EL (cell line): ENCODE measurements around the gene PACS1.

Experiments
- DNase-seq: peaks from one replicate; pipeline ENCODE4 v3.0.0-alpha.2; 2016

Gene PACS1

DNA sequence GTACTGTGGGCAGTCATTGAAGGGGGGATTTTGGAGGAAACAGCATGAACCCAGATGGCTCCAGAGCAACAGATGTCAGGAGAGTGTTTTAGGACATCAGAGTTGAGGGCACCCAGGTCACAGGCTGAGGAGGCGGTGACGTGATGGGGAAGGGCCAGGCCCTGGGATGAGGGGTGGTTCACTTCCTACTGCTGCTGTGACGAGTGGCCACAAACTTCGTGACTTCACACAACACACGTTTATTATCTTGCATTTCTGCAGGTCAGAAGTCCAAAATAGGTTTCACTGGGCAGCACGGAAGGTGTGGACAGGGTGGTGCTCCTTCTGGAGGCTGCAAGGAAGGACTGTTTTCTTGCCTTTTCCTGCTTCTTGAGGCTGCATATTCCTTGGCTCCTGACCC is 120.7 kb downstream of the PACS1 start:
- DNase-seq = no peak

DNA sequence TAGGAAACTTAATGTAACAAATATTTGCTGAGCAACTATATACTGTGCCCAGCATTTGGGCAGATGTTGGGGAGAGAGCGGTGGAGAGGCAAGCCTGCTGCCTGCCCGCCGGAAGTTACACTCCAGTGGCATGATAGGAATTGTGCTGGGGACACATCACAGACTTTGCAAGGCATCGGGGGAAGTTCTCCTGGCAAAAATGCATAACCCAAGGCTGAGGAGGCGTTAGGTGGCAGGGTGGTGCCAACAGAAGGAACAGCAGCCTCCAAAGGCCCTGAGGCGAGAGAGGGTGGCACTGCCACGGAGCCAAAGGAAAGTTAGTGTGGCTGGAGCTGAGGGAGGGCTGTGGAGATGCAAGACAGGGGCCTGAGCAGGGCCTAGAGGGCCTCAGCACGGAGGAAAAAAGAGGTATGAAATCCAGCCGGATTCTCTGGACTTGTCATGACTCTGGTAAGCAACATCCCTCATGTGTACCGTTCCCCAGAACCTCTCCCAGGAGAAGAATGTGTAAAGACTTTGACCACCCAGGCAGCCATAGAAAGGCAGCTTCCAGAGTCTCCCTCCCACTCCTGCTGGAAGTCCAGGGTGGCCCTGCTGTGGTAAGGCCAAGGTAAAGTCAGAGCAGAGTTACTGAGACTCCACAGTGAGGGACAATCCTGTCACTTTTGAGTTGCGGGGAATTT is 122.2 kb downstream of the PACS1 start:
- DNase-seq = peak; percentile 49

DNA sequence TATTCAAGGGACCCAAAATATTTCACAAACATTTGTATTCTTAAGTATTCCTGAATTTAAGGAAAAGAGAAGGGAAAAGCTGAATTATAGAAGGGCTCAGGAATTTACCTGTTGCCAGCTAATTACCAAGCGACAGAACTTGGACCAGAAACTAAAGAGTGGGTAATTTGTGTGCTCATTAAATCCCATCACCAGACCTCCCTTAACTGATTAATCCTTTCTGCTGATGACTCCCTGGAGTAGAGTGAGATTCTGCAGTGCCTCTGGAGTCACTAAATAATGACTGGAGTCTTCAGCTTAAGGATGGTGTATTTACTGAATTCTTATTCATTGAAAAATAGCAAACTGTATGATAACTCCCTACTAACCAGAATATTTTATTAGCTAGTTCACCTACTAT is 124.3 kb downstream of the PACS1 start:
- no peak for DNase-seq

DNA sequence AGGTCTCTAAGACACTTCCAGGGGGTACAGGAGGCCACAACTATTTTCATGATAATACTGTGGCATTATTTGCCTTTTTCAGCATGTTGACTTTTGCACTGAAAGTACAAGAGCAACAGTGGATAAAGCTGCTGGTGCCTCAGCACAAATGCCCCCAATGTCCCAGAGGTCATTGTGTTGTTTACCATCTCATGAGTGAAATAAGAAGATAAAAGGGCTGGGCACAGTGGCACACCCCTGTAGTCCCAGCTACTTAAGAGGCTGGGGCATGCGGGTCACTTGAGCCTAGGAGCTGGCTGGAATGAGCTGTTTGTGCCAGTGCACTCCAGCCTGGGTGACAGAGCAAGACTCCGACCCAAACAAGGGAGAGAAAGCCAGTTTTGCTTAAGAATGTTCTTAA is 125.8 kb downstream of the PACS1 start:
- DNase-seq = no peak

DNA sequence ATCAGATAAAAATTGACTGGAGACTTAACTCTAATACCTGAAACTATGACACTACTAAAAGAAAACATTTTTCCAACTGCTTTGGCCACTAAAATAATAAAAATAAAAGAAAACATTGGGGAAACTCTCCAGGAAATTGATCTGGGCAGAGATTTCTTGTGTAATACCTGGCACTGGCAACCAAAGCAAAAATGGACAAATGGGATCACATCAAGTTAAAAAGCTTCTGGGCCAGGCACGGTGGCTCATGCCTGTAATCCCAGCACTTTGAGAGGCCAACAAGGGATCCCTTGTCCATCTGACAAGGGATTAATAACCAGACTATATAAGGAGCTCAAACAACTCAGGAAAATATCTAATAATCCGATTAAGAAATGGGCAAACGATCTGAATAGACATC is 133.8 kb downstream of the PACS1 start:
- DNase-seq = no peak

DNA sequence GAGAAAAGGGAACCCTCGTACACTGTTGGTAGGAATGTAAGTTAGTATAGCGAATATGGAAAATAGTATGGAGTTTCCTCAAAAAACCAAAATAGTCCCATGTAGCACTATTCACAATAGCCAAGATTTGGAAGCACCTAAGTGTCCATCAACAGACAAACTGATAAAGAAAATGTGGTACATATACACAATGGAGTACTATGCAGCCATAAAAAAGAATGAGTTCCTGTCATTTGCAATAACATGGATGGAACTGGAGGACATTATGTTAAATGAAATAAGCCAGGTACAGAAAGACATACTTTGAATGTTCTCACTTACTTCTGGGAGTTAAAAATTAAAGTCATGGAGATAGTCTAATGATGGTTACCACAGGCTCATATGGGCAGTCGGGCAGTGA is 134.3 kb downstream of the PACS1 start:
- no peak for DNase-seq

DNA sequence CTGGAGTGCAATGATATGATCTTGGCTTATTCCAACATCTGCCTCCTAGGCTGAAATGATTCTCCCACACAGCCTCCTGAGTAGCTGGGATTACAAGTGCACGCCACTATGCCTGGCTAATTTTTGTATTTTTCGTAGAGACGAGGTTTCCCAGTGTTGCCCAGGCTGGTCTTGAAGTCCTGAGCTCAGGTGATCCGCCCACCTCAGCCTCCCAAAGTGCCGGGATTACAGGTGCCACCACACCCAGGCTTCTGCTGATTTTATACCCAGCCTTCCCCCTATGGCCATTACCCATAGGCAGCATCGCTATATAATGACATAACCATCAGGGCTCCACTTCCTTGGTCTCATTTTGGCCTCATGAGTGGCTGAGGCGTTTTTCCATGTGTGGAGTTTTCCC is 137.7 kb downstream of the PACS1 start:
- DNase-seq = no peak

DNA sequence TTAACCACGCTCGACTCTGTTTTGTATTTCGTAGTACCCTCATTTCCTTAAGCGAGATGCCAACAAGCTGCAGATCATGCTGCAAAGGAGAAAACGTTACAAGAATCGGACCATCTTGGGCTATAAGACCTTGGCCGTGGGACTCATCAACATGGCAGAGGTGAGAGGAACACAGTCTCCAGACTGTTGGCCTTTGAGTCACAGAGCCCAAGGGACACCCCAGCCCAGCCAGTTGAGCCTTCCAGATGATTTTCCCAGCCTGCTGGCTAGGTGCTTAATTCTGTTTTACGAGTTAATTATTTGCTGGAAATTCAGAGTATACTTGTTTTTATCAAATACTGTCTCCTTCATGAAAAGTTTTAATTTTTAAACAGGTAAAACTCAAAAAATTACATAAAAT is 141.0 kb downstream of the PACS1 start:
- no peak for DNase-seq

DNA sequence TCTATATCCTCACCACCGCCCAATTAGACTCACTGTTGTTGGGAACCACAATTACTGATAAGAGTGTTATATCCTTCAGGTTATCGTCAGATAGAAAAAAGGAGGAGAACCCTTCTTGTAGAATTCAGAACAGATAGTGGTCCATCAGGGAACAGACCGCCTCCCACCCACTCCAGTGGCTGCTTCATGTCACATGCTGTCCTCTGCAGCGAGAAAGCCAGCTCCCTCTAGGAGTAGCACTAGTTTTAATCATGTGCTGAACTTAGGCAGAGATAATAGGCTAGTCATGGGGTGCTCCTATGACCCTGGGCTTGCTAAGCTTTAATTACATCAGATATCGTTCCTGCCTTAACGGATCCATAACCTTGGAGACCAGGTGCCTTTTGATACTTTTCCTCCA is 146.8 kb downstream of the PACS1 start:
- DNase-seq = no peak

DNA sequence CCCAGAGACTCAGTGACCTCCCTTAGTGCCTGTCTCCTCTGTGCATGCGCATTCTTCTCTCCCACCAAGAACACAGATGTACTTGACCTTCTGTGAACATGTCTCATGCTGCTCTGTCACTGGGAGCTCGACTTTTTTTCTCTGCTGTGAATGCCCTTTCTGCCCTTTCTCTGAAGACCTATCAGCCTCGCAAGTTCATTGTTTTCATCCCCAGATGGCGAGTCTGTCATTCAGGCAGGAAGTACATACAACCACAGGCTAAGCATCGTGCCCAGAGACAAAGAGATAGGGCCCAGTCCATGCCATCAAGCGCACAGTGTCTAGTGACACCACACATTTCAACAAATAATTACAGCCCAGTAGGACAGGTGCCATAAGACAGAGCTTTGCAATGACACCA is 148.0 kb downstream of the PACS1 start:
- DNase-seq = no peak

DNA sequence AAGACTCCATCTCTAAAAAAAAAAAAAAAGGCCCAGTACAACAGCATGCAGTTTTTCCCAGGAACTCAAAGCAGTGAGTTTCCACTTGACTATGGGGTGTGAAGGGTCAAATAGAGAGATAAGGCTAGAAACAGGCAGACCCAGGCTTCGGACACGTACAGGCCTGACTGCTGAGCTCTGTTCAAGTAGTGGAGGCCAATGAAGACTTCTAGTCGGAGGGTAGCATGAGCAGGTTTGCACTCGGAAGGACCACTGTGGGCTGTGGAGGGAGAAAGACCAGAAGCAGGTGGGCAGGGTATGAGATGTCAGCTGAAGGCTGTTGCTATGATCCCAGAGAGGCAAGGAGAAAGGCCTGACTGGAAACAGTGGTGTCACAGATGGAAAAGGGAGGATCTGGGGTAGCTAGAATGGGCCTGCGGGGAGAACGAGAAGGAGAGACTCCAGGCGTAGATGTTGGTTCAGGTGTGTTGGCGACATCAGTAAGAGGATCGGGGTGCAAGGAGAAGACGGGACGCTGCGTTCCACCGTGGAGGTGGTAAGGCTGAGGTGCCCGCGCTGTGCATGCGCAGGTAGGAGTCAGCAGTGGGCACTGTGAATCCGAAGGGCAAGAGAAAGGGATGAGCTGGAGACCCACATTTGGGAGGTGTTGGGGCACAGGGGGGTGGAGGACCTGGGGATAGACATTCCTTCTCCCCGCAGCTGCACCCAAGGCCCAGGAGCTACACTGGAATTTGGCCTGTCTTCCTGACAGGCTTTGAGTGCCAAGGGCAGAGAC is 149.0 kb downstream of the PACS1 start:
- no peak for DNase-seq

DNA sequence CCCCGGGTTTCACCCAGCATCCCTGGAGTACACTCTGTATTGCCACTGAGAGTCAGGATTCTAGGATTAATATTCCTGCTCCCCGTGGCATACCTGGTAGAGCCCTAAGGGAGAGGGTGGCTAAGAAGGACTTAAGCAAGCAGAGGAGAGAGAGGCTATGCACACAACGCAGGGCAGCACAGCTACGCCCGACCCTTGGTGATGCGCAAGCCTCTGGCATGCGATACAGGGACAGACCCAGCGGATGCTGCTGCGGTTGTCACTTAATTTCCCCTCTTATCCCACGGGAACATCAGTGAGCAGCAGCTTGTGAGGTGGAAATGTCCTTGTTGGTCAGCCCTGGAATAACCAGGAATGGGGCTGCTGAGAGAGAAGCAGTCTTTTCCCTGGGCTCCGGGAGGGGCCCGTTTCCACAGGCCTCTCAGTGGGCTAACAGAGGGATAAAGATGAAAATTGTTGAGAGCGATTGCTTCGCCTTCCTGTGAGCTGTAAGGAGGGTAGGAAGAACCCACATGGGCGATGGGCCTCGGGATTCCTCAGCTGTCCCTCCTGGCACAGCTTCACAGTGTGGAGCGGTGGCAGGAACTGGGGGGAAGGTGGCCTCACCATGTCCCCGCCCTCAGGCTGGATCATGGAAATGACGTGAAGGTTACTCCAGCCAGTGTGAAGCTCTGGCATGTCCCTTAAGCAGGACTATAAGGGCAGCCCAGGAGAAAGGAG is 149.9 kb downstream of the PACS1 start:
- DNase-seq = no peak

DNA sequence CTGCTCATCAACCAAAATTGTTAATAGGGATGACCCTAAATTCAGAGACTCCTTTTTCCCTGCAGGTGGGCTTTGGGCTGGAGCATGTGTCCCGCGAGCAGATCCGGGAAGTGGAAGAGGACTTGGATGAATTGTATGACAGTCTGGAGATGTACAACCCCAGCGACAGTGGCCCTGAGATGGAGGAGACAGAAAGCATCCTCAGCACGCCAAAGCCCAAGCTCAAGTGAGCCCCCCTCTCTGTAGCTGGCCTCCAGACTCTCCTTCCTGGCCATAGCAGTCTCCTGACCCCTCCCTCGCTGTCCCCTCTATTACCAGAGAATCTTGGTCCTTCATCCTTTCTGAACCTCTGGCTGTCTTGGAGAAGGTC is 150.5 kb downstream of the PACS1 start:
- DNase-seq = no peak

DNA sequence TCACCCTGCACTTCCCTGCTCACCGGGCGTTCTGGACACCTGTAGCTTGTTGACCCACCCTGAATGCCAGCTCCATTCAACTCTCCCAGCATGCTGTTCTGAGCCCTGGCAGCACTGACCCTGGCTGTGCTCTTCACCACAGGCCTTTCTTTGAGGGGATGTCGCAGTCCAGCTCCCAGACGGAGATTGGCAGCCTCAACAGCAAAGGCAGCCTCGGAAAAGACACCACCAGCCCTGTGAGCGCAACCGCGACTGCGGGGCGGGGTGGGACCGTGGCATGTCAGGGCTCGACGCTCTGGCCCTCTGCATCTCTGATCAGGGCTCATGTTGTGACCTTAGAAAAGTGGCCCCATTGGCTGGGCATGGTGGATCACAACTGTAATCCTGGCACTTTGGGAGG is 150.9 kb downstream of the PACS1 start:
- no peak for DNase-seq

DNA sequence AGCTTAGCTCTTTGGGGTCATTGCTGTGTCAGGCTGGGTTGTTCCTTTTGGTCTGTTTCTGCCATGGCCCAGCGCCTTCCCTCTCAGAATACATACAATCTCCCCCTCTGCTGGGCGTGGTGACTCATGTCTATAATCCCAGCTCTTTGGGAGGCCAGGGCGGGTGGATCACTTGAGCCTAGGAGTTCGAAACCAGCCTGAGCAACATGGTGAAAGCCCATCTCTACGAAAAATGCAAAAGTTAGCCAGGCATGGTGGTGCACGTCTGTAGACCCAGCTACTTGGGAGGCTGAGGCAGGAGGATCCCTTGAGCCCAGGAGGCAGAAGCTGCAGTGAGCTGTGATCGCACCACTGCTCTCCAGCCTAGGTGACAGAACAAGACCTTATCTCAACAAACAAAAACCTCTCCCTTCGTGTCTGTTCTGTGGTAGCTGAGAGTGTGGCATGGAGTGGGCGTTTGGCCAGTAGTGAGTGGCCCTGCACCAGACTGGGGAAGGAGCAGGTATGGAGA is 151.7 kb downstream of the PACS1 start:
- DNase-seq = peak; percentile 33

DNA sequence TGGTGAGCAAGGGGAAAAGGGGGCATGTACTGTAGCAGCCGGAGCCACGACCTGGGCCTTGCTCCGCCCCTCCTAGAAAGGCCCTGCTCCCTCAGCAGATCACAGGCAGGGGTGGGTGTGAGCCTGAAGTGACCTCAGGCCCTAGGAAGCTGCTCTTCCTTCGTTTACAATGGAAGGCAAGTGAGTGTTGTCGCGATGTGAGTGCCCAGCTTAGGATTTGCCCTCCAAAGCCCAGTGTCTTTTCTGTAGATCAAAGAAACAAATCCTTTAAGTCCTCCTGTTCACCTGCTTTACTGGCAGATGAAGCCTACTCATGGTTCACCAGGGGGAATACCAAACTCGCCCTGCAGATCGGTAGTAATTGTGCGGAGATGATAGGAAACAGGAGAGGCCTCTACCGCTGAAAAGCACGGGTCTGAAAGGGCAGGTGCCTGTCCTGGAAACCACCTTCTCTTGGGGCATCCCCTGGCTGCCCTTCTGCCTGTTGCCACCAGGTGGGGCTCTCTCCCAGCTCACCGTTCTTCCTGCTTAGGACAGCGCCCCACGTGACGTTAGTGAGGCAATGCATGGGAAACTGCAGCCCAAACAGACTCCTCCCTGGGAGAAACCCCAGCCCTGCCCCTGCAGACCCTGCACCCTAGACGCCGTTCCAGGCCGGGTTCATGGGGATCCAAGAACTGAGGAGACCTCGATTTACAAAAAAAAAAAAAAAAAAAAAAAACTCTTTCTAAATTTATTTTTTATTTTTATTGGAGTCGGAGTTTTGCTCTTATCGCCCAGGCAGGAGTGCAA is 152.5 kb downstream of the PACS1 start:
- peak; percentile 88 for DNase-seq

DNA sequence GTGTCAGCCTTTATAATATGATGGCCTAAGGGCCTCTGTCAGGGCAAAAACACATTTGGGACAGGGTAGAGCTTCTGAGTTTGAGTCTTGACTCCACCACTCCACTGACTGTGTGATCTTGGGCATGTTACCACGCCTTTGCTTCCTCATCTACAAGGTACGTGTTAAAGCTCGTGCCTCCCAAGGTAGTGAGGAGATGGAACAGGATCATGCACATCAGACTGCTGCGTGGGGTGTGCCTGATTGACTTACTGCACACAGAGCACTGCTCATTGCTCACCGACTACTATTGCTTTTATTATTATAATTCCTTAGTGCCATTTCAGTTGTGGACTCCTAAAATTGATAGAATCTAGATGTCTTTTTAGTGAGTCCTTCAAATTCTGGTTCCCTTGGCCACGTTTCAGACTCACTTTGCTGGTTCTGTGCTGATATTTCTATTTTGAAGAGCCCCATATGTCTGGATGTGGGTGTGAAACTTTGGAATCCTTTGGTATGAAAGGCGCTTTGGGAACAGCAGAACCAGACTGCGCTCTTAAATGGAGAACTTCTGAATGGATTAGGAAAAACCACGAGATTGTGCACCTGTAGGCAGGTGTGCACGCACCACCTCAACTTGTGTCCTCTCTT is 154.3 kb downstream of the PACS1 start:
- no peak for DNase-seq

DNA sequence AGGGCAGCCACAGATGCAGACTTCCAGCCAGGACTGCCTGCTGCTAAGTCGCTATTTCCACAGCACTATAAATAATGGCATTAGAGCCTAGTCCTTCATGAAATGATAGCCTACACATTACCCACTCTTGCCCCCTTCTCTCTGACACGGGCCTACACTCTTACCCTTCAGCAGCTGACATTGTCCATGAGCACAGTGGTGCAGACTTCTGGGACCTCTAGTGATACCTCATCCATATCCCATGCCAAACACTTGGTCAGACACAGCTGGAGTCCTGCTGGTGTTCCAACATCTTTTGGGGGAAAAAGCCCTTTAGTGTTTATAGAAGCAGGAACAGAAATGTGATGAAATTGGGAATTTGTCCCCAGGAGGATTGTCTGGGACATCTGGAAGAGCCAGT is 155.0 kb downstream of the PACS1 start:
- DNase-seq = no peak

DNA sequence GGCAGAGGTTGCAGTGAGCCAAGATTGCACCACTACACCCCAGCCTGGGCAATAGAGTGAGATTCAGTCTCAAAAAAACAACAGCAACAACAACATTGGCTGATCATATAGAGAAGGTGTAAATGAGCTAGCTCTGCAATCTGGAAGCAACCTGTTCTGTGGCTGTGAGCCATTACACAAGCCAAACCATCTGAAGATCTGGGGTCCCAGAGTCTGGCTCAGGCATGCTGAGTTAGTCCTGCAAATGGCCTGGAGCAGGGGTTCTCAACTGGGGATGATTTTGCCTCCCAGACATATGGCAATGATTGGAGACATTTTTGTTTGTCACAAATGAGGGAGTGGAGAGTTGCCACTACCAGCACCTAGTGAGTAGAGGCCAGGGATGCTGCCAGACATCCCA is 156.0 kb downstream of the PACS1 start:
- DNase-seq = no peak

DNA sequence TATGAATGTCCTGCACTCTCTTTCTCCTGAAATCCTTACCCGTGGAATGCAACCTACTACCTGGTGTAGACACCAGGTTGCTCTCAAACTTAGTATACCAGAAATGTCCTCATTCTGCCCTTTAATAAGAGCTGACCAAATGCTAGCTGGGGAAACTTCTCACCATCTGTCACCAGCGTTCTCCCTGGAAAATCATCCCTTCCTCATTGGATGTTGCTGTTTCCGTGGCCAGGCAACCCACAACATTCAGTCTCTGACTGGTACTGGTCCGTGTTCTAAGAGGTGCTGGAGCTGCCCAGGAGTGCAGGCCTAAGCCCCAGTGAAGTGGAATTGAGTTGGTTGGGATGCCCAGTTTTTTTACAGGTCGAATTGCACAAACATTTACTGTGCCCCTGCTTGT is 157.6 kb downstream of the PACS1 start:
- DNase-seq = no peak

DNA sequence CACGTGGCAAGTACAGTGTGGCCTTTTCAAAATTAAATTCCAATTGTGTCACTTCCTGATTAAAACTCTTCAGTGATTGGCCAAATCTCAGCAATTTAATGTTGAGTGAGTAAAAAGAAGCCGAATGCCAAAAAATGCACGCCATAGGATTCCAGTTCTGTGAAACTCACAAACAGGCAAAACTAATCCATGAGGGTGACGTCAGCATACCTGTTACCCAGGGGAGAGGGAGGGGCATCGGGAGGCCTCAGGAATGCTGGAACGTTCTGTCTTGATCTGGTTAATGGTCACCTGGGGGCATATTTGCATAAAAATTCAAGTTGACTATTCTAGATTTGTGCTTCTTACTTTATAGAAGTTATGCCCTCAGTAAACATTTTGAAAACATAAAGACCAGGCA is 158.4 kb downstream of the PACS1 start:
- DNase-seq = no peak

DNA sequence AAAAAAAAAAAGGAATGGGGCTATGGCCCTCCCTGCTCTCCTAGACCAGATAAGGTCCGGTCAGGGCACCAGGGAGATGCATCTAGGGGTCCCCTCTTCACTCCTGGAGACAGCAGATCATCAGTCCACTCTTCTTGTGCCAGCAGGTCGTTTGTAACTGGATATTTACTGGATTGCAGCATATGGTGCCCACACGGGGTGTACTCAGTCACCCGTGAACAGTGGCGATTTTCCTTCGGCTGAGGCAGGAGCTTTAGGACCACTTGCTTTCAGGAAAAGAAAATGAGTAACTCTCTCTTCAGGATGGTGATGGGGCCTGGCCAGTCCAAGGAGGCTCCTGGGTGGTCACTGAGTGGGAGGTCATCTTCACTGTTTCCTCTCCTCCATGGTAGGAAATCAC is 160.1 kb downstream of the PACS1 start:
- no peak for DNase-seq

DNA sequence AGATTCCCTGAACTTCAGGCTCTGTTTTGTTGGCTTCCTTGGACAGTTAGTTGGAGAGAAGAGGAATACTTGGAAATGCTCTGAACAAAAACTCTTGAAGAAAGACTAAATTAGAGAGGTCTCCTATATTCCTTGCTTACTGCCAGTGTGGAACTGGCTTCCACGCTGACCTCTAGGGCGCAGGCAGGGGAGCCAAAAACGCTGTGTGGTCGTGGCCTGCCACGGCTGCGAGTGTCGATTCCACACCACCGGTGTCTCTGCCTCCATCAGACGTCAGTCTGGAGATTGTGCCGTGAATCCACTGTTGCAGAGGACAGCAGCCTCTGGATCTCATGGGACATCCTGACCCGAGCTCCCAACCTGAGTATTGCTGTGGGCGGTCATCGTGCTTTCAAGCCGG is 160.9 kb downstream of the PACS1 start:
- no peak for DNase-seq
